ENCODE data around the gene MAS1. TPM values are rescaled to one million over a fixed set of nuclear protein-coding genes. Genes with fewer than 3 reads are reported as not detected.

MAS1 gene
- total and polyA plus RNA-seq, 9 of the 15 experiments (the other 6 are each of a cell fraction or from before 2014, with no cell fraction given), result not detected

GRCh38 chr6:159929819-159930218 lies 39.0 kb downstream of the MAS1 start (continued):
- TF ChIP-seq CEBPZ (IDR thresholded peaks at IDR 0.05; ENCODE audit: borderline replicate concordance, low read depth, low read length) (no peak), THAP12 (CRISPR knock-in tag; IDR thresholded peaks at IDR 0.05) (no peak), E2F8 (IDR thresholded peaks at IDR 0.05; ENCODE audit: low read depth, partially characterized antibody) (no peak), DIDO1 (tag; IDR thresholded peaks at IDR 0.05; ENCODE audit: low read depth) (no peak), FOXA1 (IDR thresholded peaks at IDR 0.05; ENCODE audit: borderline replicate concordance) (no peak), MTA3 (IDR thresholded peaks at IDR 0.05; ENCODE audit: borderline replicate concordance) (peak; percentile 49; the same call in 1 of the 2 replicates), NRF1 (conservative IDR thresholded peaks at IDR 0.05 in 1 of 2, IDR thresholded peaks at IDR 0.05 in 1 of 2) (no peak), RCOR1 (IDR thresholded peaks at IDR 0.05; ENCODE audit: borderline replicate concordance in 1 of 2, low read depth in 2 of 2, low read length in 2 of 2) (0 out of 4 replicates have a peak, but pooled peaks of 1 of the 2 experiments have one; percentile 13), ELK1 (CRISPR knock-in tag; IDR thresholded peaks at IDR 0.05) (no peak), NFIC (IDR thresholded peaks at IDR 0.05) (peak; percentile 98), CUX1 (CRISPR knock-in tag; IDR thresholded peaks at IDR 0.05) (no peak), FOXJ2 (tag; IDR thresholded peaks at IDR 0.05) (0 out of 2 replicates have a peak, but pooled peaks have one; percentile 21)

Data from K562 (cell line).